ENCODE results near the gene ZNF79. TPM values are rescaled to one million over a fixed set of nuclear protein-coding genes. Genes with fewer than 3 reads are reported as not detected.

ZNF79 gene
- total and polyA plus RNA-seq, 9 of the 15 experiments (the other 6 are each of a cell fraction or from before 2014, with no cell fraction given) = 0.62 to 7.0 (median 4.1) TPM

DNA sequence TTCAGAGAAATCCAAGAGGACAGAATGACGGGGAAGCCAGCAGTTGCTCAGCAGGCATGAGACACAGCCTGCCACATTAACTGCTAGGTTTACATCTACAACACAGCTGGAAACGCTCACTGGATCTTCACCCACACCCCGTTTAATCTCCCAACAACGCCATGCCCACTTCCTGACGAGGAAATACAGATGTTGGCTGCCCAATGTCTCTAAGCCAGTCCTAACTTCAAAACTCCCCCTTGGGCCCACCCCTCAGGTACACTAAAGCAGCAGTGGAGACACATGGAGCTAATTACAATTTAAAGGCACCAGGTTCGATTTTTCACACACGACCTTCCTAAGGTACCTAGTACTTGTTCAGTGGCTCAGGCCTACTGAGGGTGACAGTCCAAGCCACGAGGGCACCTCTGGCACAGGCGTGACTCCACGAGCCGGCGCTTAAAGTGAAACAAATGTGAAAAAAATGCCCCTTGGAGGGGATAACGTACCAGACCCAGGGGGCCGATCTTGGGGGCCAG lies 26.1 kb downstream of the ZNF79 start:
- Histone ChIP-seq H3K9ac (ENCODE audit: insufficient read depth in 1 of 2, low read depth in 2 of 2, low read length in 2 of 2) (peak overlapping the region; percentile 94 to 97), H3K79me2 (ENCODE audit: control insufficient read depth, insufficient read depth, low read length) (peaks cover 61% of the 10 kb centered on the region), H4K20me1 (replicated peaks; ENCODE audit: control insufficient read depth, insufficient read depth, low read length) (peaks cover 35% of the 10 kb centered on the region), H3K9me3 (replicated peaks; ENCODE audit: control insufficient read depth, insufficient read depth, low read depth, low read length) (no peaks in the 10 kb centered on the region; the same call in 1 of the 2 replicates), H3K4me3 (peak overlapping the region; percentile 78), H3K27me3 (ENCODE audit: control insufficient read depth in 2 of 2, insufficient read depth in 2 of 2, low read length in 2 of 2) (no peaks in the 10 kb centered on the region), H3K27ac (ENCODE audit: extremely low read depth, low read depth, low read length) (peak overlapping the region; percentile 82), H3K4me1 (replicated peaks in 1 of 2; ENCODE audit: control insufficient read depth in 2 of 2, insufficient read depth in 2 of 2, low read length in 2 of 2) (peaks cover 21 to 24% of the 10 kb centered on the region in 2 experiments; a peak in 4 of 5 replicates), H2AFZ (ENCODE audit: low read depth, low read length) (no peak overlapping the region), H3K4me2 (ENCODE audit: insufficient read depth, low read length) (peak overlapping the region; percentile 100), H3K36me3 (ENCODE audit: control insufficient read depth, insufficient read depth, low read length) (peaks cover 60% of the 10 kb centered on the region), H3K9me1 (ENCODE audit: control insufficient read depth, insufficient read depth, low read length) (no peaks in the 10 kb centered on the region)
- ATAC-seq = no peak
- POLR2A ChIA-PET = interaction anchor here (0.6 to 3.6 kb wide), 21 partner anchors 8 to 240 kb away, joined by 3 to 21 read pairs (median 4); partner anchors contain the start of genes SLC2A8 and ZNF79
- under 1% methylated on average over 14 of the region's 14 CpGs for WGBS (ENCODE audit: insufficient coverage, low coverage, missing lambda C conversion rate)
- DNase-seq (ENCODE audit: extremely low read depth in 1 of 4, low spot score in 3 of 4) = peak in 2 of 4 experiments; percentile 17 to 19
- no peak for FAIRE-seq
- no TSS peak for BruUV-seq (replicated peaks)
- intact Hi-C loops (cut with micrococcal nuclease) = no loop called here
- CTCF ChIA-PET (ENCODE audit: low intra/inter-chr PET ratio) = no interaction called here
- in situ Hi-C loops (cut with MboI) = no loop called here
- no peak for TF ChIP-seq NCOA6 (IDR thresholded peaks at IDR 0.05)
- TF ChIP-seq IRF2 (CRISPR knock-in tag; IDR thresholded peaks at IDR 0.05) = no peak
- no peak for TF ChIP-seq JUN (IDR thresholded peaks at IDR 0.05; ENCODE audit: borderline replicate concordance, low read depth, low read length)
- TF ChIP-seq JUN (CRISPR knock-in tag; IDR thresholded peaks at IDR 0.05; ENCODE audit: borderline replicate concordance) = no peak
- TF ChIP-seq, protein P1, sequence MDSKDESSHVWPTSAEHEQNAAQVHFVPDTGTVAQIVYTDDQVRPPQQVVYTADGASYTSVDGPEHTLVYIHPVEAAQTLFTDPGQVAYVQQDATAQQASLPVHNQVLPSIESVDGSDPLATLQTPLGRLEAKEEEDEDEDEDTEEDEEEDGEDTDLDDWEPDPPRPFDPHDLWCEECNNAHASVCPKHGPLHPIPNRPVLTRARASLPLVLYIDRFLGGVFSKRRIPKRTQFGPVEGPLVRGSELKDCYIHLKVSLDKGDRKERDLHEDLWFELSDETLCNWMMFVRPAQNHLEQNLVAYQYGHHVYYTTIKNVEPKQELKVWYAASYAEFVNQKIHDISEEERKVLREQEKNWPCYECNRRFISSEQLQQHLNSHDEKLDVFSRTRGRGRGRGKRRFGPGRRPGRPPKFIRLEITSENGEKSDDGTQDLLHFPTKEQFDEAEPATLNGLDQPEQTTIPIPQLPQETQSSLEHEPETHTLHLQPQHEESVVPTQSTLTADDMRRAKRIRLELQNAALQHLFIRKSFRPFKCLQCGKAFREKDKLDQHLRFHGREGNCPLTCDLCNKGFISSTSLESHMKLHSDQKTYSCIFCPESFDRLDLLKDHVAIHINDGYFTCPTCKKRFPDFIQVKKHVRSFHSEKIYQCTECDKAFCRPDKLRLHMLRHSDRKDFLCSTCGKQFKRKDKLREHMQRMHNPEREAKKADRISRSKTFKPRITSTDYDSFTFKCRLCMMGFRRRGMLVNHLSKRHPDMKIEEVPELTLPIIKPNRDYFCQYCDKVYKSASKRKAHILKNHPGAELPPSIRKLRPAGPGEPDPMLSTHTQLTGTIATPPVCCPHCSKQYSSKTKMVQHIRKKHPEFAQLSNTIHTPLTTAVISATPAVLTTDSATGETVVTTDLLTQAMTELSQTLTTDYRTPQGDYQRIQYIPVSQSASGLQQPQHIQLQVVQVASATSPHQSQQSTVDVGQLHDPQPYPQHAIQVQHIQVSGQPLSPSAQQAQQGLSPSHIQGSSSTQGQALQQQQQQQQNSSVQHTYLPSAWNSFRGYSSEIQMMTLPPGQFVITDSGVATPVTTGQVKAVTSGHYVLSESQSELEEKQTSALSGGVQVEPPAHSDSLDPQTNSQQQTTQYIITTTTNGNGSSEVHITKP (IDR thresholded peaks at IDR 0.05; ENCODE audit: partially characterized antibody) = peak; percentile 55
- TF ChIP-seq, protein P2, sequence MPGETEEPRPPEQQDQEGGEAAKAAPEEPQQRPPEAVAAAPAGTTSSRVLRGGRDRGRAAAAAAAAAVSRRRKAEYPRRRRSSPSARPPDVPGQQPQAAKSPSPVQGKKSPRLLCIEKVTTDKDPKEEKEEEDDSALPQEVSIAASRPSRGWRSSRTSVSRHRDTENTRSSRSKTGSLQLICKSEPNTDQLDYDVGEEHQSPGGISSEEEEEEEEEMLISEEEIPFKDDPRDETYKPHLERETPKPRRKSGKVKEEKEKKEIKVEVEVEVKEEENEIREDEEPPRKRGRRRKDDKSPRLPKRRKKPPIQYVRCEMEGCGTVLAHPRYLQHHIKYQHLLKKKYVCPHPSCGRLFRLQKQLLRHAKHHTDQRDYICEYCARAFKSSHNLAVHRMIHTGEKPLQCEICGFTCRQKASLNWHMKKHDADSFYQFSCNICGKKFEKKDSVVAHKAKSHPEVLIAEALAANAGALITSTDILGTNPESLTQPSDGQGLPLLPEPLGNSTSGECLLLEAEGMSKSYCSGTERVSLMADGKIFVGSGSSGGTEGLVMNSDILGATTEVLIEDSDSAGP (CRISPR knock-in tag; IDR thresholded peaks at IDR 0.05) = 0 out of 2 replicates have a peak, but pooled peaks have one; percentile 22
- TF ChIP-seq SIRT6 (IDR thresholded peaks at IDR 0.05; ENCODE audit: low read depth, low read length) = peak; percentile 1
- 0 out of 2 replicates have a peak, but pooled peaks have one; percentile 35 for TF ChIP-seq XRCC5 (IDR thresholded peaks at IDR 0.05; ENCODE audit: low read depth, low read length)
- no peak for TF ChIP-seq NONO (IDR thresholded peaks at IDR 0.05; ENCODE audit: low read depth in 2 of 2, low read length in 1 of 2)
- TF ChIP-seq, protein P3, sequence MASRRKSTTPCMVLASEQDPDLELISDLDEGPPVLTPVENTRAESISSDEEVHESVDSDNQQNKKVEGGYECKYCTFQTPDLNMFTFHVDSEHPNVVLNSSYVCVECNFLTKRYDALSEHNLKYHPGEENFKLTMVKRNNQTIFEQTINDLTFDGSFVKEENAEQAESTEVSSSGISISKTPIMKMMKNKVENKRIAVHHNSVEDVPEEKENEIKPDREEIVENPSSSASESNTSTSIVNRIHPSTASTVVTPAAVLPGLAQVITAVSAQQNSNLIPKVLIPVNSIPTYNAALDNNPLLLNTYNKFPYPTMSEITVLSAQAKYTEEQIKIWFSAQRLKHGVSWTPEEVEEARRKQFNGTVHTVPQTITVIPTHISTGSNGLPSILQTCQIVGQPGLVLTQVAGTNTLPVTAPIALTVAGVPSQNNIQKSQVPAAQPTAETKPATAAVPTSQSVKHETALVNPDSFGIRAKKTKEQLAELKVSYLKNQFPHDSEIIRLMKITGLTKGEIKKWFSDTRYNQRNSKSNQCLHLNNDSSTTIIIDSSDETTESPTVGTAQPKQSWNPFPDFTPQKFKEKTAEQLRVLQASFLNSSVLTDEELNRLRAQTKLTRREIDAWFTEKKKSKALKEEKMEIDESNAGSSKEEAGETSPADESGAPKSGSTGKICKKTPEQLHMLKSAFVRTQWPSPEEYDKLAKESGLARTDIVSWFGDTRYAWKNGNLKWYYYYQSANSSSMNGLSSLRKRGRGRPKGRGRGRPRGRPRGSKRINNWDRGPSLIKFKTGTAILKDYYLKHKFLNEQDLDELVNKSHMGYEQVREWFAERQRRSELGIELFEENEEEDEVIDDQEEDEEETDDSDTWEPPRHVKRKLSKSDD (conservative IDR thresholded peaks at IDR 0.05; ENCODE audit: low read length) = no peak
- TF ChIP-seq, protein P4, sequence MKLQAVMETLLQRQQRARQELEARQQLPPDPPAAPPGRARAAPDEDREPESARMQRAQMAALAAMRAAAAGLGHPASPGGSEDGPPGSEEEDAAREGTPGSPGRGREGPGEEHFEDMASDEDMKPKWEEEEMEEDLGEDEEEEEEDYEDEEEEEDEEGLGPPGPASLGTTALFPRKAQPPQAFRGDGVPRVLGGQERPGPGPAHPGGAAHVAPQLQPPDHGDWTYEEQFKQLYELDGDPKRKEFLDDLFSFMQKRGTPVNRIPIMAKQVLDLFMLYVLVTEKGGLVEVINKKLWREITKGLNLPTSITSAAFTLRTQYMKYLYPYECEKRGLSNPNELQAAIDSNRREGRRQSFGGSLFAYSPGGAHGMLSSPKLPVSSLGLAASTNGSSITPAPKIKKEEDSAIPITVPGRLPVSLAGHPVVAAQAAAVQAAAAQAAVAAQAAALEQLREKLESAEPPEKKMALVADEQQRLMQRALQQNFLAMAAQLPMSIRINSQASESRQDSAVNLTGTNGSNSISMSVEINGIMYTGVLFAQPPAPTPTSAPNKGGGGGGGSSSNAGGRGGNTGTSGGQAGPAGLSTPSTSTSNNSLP (IDR thresholded peaks at IDR 0.05; ENCODE audit: borderline replicate concordance, low read depth, low read length) = no peak
- no peak for TF ChIP-seq ZFP1 (CRISPR knock-in tag; IDR thresholded peaks at IDR 0.05)
